A549 treated with CORT108297 at 1 μM for 4 hours (cell line): ENCODE data around the gene RGS8. TPM values are rescaled to one million over a fixed set of nuclear protein-coding genes. Genes with fewer than 3 reads are reported as not detected.

Source experiments
- total RNA-seq: library from RNA; stranded (reverse); fragments of 200-300 nt; extraction: Qiagen RNA extraction; gene quantifications from 5 replicates; pipeline ENCODE4 v1.2.3, GENCODE V29; 2022

The RGS8 gene, protein sequence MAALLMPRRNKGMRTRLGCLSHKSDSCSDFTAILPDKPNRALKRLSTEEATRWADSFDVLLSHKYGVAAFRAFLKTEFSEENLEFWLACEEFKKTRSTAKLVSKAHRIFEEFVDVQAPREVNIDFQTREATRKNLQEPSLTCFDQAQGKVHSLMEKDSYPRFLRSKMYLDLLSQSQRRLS
- total RNA-seq: not detected in 5 replicates

DNA sequence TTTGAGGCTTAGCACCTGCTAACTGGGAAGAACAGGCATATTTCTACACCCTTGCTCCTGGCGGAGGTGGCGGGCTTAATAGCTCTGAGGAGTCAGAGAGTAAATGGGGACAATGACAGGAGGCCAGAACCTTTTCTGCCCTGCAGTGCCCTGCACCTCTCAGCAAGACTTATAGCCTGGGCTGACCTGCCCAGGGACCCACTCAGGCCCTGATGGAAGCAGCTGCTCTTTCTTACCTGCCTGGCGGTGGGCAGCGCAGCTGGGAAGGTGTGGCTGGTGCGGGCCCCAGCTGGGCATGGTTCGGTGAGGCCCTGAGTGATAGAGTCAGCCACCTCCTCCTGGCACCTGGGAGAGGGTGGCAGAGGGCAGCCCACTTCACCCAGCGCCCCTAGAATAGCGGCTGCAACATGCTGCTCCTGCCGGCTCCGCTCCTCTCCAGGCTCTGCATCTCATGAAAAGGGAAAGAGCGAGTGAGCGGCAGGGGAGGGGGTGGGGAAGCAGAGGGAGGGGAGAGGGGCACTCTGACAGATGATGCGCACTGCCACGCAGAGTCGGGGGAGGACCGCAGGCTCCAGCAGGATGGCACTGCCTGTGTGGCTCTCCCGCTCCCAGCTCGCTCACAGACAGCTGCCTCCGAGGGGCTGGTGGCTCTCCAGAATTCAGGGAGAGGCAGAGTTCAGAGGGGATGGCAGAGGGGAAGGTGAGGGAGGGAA is at the start of gene RGS8:
Gene RGS8 (minus strand): TSS at position 472 of the 713 bp plus-strand sequence. CDS start 14,938 bp downstream, outside the sequence.

Other genes starting within 250 kb of the RGS8 start
- not detected in 5 replicates for gene RGSL1, start 234.4 kb downstream of the RGS8 start, total RNA-seq
- gene RNASEL, start 95.3 kb downstream of the RGS8 start, total RNA-seq: 1.9 to 2.8 TPM (median 2.2 TPM) in 5 replicates
- 0.18 to 0.29 TPM (median 0.25 TPM) in 5 replicates for gene RGS16, start 80.2 kb downstream of the RGS8 start, total RNA-seq
- 0.54 to 1.3 TPM (median 0.86 TPM) in 5 replicates for gene NPL, start 105.2 kb upstream of the RGS8 start, total RNA-seq
- gene DHX9, start 154.8 kb upstream of the RGS8 start, total RNA-seq: 156 to 196 TPM (median 160 TPM) in 5 replicates